ENCODE results near the gene CGN. TPM values are rescaled to one million over a fixed set of nuclear protein-coding genes. Genes with fewer than 3 reads are reported as not detected.

The CGN gene
- total RNA-seq, 1 donor from 2014 or later: 2.0 TPM

DNA sequence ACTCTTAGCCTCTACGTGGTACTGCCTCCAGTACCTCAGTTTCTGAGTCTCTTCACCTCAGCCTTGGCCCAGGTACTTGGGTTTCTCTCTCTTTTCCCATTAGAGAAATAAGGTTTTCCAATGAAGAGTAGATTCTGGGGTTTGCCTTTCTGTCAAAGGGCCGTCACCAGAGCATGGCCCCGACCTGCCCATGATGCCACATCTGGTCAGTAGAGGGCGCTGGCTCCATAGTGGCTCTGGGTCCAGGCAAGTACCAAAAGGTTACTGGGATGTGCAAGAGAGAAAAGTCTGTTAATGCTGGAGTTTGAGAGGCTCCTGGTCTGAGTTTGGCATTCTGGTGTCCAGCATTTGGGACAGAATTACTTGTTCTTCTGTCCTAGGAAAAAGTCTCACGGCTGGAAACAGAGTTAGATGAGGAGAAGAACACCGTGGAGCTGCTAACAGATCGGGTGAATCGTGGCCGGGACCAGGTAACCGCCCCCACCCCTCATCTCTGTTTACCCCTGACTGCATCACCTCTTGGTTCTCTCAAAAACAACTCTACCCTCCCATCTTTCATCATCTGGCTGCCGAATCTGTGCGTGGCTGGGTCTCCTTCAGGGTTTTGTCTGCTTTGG is 23.6 kb downstream of the CGN start:
- Mint-ChIP-seq H3K27ac (ENCODE audit: unreplicated experiment) (no peak overlapping the region), H3K4me3 (ENCODE audit: unreplicated experiment) (no peak overlapping the region), H3K36me3 (ENCODE audit: unreplicated experiment) (no peaks in the 10 kb centered on the region), H3K4me1 (ENCODE audit: low read depth, unreplicated experiment) (no peaks in the 10 kb centered on the region), H3K9me3 (ENCODE audit: unreplicated experiment) (no peaks in the 10 kb centered on the region), H3K27me3 (ENCODE audit: unreplicated experiment) (peaks cover 1% of the 10 kb centered on the region)
- peak; percentile 92 for DNase-seq
- peak; percentile 75 for TF ChIP-seq CTCF (IDR thresholded peaks at IDR 0.05; ENCODE audit: partially characterized antibody, unreplicated experiment)

- Mint-ChIP-seq H3K4me1 (ENCODE audit: low read depth, unreplicated experiment) (no peaks in the 10 kb centered on the region), H3K9me3 (ENCODE audit: unreplicated experiment) (no peaks in the 10 kb centered on the region), H3K36me3 (ENCODE audit: unreplicated experiment) (no peaks in the 10 kb centered on the region), H3K4me3 (ENCODE audit: unreplicated experiment) (no peak overlapping the region), H3K27ac (ENCODE audit: unreplicated experiment) (no peak overlapping the region), H3K27me3 (ENCODE audit: unreplicated experiment) (peaks cover 1% of the 10 kb centered on the region)
- no peak for TF ChIP-seq CTCF (IDR thresholded peaks at IDR 0.05; ENCODE audit: partially characterized antibody, unreplicated experiment)
- no peak for DNase-seq
These were observed 24.4 kb downstream of the CGN start for GRCh38 chr1:151535326-151536271.

DNA sequence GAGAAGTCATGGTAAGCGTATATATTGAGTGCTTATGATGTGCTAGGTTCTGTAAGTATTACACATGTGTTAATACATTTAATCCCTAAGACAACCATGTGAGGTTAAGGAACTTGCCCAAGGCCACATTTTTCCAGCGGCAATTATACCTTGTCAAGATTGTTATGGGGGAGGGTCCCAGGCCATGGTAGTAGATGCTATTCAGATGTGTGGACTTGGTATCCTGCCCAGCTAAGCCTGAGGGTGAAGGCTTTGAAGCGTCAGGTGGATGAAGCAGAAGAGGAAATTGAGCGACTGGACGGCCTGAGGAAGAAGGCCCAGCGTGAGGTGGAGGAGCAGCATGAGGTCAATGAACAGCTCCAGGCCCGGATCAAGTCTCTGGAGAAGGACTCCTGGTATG is 25.3 kb downstream of the CGN start:
- TF ChIP-seq CTCF (IDR thresholded peaks at IDR 0.05; ENCODE audit: partially characterized antibody, unreplicated experiment): no peak
- Mint-ChIP-seq H3K9me3 (ENCODE audit: unreplicated experiment) (no peaks in the 10 kb centered on the region), H3K36me3 (ENCODE audit: unreplicated experiment) (no peaks in the 10 kb centered on the region), H3K27ac (ENCODE audit: unreplicated experiment) (no peak overlapping the region), H3K27me3 (ENCODE audit: unreplicated experiment) (peaks cover 5% of the 10 kb centered on the region), H3K4me1 (ENCODE audit: low read depth, unreplicated experiment) (peaks cover 2% of the 10 kb centered on the region), H3K4me3 (ENCODE audit: unreplicated experiment) (no peak overlapping the region)
- DNase-seq: no peak

GRCh38 chr1:151537112-151537511 is 25.9 kb downstream of the CGN start:
- no peak for DNase-seq
- Mint-ChIP-seq H3K4me1 (ENCODE audit: low read depth, unreplicated experiment) (peaks cover 3% of the 10 kb centered on the region), H3K27ac (ENCODE audit: unreplicated experiment) (no peak overlapping the region), H3K27me3 (ENCODE audit: unreplicated experiment) (peaks cover 6% of the 10 kb centered on the region), H3K4me3 (ENCODE audit: unreplicated experiment) (no peak overlapping the region), H3K36me3 (ENCODE audit: unreplicated experiment) (no peaks in the 10 kb centered on the region), H3K9me3 (ENCODE audit: unreplicated experiment) (no peaks in the 10 kb centered on the region)
- TF ChIP-seq CTCF (IDR thresholded peaks at IDR 0.05; ENCODE audit: partially characterized antibody, unreplicated experiment): no peak
